H1 (cell line): ENCODE data around the gene MST1R. TPM values are rescaled to one million over a fixed set of nuclear protein-coding genes. Genes with fewer than 3 reads are reported as not detected.

Experiments used
- CTCF ChIA-PET: fragments of 300-600 bp; sonication (Branson Sonifier 250); formaldehyde crosslinking; loops from one replicate; lab custom pipeline; 2021; ENCODE audit not compliant: partially characterized antibody; lab: Charles Lee
- POLR2A ChIA-PET: fragments of 300-600 bp; sonication (Branson Sonifier 250); formaldehyde crosslinking; loops from one replicate; lab custom pipeline; 2021; ENCODE audit warnings: inconsistent platforms; ENCODE audit not compliant: partially characterized antibody; lab: Charles Lee
- DNase-seq, 2 experiments: peaks; one replicate each; pipeline versions ENCODE4 v3.0.0 to v3.0.0-alpha.2; 2010 to 2022; ENCODE audit warnings: low spot score in 2 of 2, low read depth in 1 of 2, mixed read lengths in 1 of 2
- FAIRE-seq: peaks from 2 replicates; lab custom pipeline; 2011; peaks lifted over from hg19 to GRCh38; lab: Jason Lieb, UNC
- H2AFZ ChIP-seq: 2 replicates; pipeline ENCODE4 v1.8.1; 2012; ENCODE audit warnings: low read length, inconsistent platforms
- H2AK5ac ChIP-seq: 2 replicates; pipeline ENCODE4 v1.6.1; 2013; ENCODE audit warnings: low read depth, low read length
- H2BK120ac ChIP-seq: replicated peaks from 2 replicates; pipeline ENCODE3; 2013; ENCODE audit warnings: low read depth, low read length, inconsistent platforms
- H2BK12ac ChIP-seq: 2 replicates; pipeline ENCODE4 v1.6.1; 2013; ENCODE audit warnings: low read depth, low read length
- H2BK15ac ChIP-seq: 2 replicates; pipeline ENCODE4 v1.6.1; 2013; ENCODE audit warnings: low read length
- H2BK20ac ChIP-seq: 2 replicates; pipeline ENCODE4 v1.6.1; 2013; ENCODE audit warnings: low read length
- H2BK5ac ChIP-seq: 2 replicates; pipeline ENCODE4 v1.6.1; 2013; ENCODE audit warnings: low read depth, low read length
- H3K14ac ChIP-seq: 2 replicates; pipeline ENCODE4 v1.6.1; 2013; ENCODE audit warnings: inconsistent platforms; ENCODE audit not compliant: insufficient read length
- H3K18ac ChIP-seq: 2 replicates; pipeline ENCODE4 v1.6.1; 2013; ENCODE audit warnings: low read length; ENCODE audit errors: extremely low read depth
- H3K23ac ChIP-seq: 2 replicates; pipeline ENCODE4 v1.6.1; 2013; ENCODE audit warnings: inconsistent platforms; ENCODE audit not compliant: insufficient read length
- H3K23me2 ChIP-seq: 2 replicates; pipeline ENCODE4 v1.6.1; 2013; ENCODE audit warnings: low read depth, low read length
- H3K27ac ChIP-seq: 2 replicates; pipeline ENCODE4 v1.6.1; 2011; ENCODE audit warnings: low read depth, low read length, inconsistent platforms
- H3K27me3 ChIP-seq, 4 experiments: replicated peaks in 1 of 4; 1 replicate in 1 of 4; 2 replicates in 3 of 4; pipeline versions ENCODE4 v1.6.1 to v1.8.1; 2011 to 2013; ENCODE audit warnings: low read length in 3 of 4, mild to moderate bottlenecking in 3 of 4, inconsistent platforms in 2 of 4, mixed read lengths in 2 of 4, moderate library complexity in 1 of 4; ENCODE audit not compliant: control insufficient read depth in 3 of 4, insufficient read depth in 3 of 4; ENCODE audit errors: extremely low read depth in 1 of 4
- H3K36me3 ChIP-seq, 4 experiments: 2 replicates each; pipeline versions ENCODE4 v1.6.1 to v1.8.1; 2011 to 2013; ENCODE audit warnings: mild to moderate bottlenecking in 4 of 4, low read length in 3 of 4, moderate library complexity in 2 of 4, control low read depth in 1 of 4, inconsistent platforms in 1 of 4; ENCODE audit not compliant: insufficient read depth in 4 of 4, control insufficient read depth in 2 of 4
- H3K4ac ChIP-seq: replicated peaks from 2 replicates; pipeline ENCODE3; 2013; ENCODE audit warnings: low read length, low read depth, mixed read lengths, inconsistent platforms; ENCODE audit not compliant: insufficient read length
- H3K4me1 ChIP-seq, 4 experiments: replicated peaks in 1 of 4; 1 replicate in 1 of 4; 2 replicates in 3 of 4; pipeline versions ENCODE4 v1.6.1 to v1.8.1; 2011 to 2013; ENCODE audit warnings: low read length in 3 of 4, inconsistent platforms in 2 of 4, mixed read lengths in 1 of 4; ENCODE audit not compliant: insufficient read depth in 4 of 4, control insufficient read depth in 3 of 4
- H3K4me2 ChIP-seq, 2 experiments: 2 replicates each; pipeline versions ENCODE4 v1.6.1 to v1.8.1; 2011 to 2013; ENCODE audit warnings: low read depth in 2 of 2, low read length in 2 of 2, control low read depth in 1 of 2, inconsistent platforms in 1 of 2, mild to moderate bottlenecking in 1 of 2; ENCODE audit not compliant: insufficient read depth in 1 of 2
- H3K4me3 ChIP-seq, 4 experiments: fragments of 200-600, 300-600 bp in 1 of 4; sonication (generic), shearing (Covaris generic), sonication (Bioruptor Twin) in 1 of 4; 2 replicates each; pipeline versions ENCODE4 v1.5.1 to v1.8.1; 2011 to 2016; ENCODE audit warnings: low read length in 4 of 4, low read depth in 3 of 4, control low read depth in 2 of 4, inconsistent platforms in 2 of 4, mild to moderate bottlenecking in 2 of 4, mixed read lengths in 1 of 4, moderate library complexity in 1 of 4; ENCODE audit not compliant: insufficient read depth in 2 of 4; ENCODE audit errors: extremely low read depth in 1 of 4
- H3K56ac ChIP-seq: replicated peaks from 2 replicates; pipeline ENCODE3; 2013; ENCODE audit warnings: low read depth, mild to moderate bottlenecking, mixed read lengths, low read length, inconsistent platforms; ENCODE audit not compliant: insufficient read length
- H3K79me1 ChIP-seq: 2 replicates; pipeline ENCODE4 v1.6.1; 2013; ENCODE audit warnings: low read depth, low read length, control low read depth
- H3K79me2 ChIP-seq, 2 experiments: 2 replicates each; pipeline versions ENCODE4 v1.6.1 to v1.8.1; 2012 to 2013; ENCODE audit warnings: low read length in 2 of 2, mild to moderate bottlenecking in 2 of 2, inconsistent platforms in 1 of 2; ENCODE audit not compliant: insufficient read depth in 2 of 2, control insufficient read depth in 1 of 2
- H3K9ac ChIP-seq, 4 experiments: replicated peaks in 1 of 4; 1 replicate in 1 of 4; 2 replicates in 3 of 4; pipeline versions ENCODE4 v1.6.1 to v1.8.1; 2011 to 2013; ENCODE audit warnings: low read depth in 3 of 4, low read length in 3 of 4, control low read depth in 2 of 4, mild to moderate bottlenecking in 2 of 4, moderate library complexity in 2 of 4, inconsistent platforms in 1 of 4; ENCODE audit errors: extremely low read depth in 1 of 4
- H3K9me3 ChIP-seq, 2 experiments: 2 replicates each; pipeline versions ENCODE4 v1.6.1 to v1.8.1; 2012 to 2013; ENCODE audit warnings: mild to moderate bottlenecking in 2 of 2, moderate library complexity in 2 of 2, control low read depth in 1 of 2, inconsistent platforms in 1 of 2, low read depth in 1 of 2, low read length in 1 of 2, mixed read lengths in 1 of 2; ENCODE audit not compliant: insufficient read depth in 2 of 2
- H4K20me1 ChIP-seq, 2 experiments: replicated peaks in 1 of 2; 2 replicates each; pipeline versions ENCODE3 to v1.8.1; 2011 to 2013; ENCODE audit warnings: inconsistent platforms in 2 of 2, low read length in 2 of 2, mild to moderate bottlenecking in 1 of 2; ENCODE audit not compliant: insufficient read depth in 2 of 2, control insufficient read depth in 1 of 2
- H4K5ac ChIP-seq: 2 replicates; pipeline ENCODE4 v1.6.1; 2013; ENCODE audit warnings: low read length, low read depth, mixed read lengths, inconsistent platforms; ENCODE audit not compliant: insufficient read length
- H4K8ac ChIP-seq: 2 replicates; pipeline ENCODE4 v1.8.0; 2013; ENCODE audit warnings: mild to moderate bottlenecking, moderate library complexity, low read length, inconsistent platforms; ENCODE audit not compliant: insufficient read depth; ENCODE audit errors: extremely low read depth
- H4K91ac ChIP-seq: replicated peaks from 2 replicates; pipeline ENCODE3; 2013; ENCODE audit warnings: low read length, mixed read lengths, inconsistent platforms; ENCODE audit not compliant: insufficient read length
- ASH2L ChIP-seq: fragments of 200-600, 300-600 bp; sonication (generic); IDR thresholded peaks from one replicate; pipeline ENCODE4 v1.7.1; 2017; ENCODE audit warnings: low read length
- CBX8 ChIP-seq: fragments of 300-800, 300-1000 bp; sonication (generic); IDR thresholded peaks from 2 replicates; pipeline ENCODE4 v1.7.1; 2016; ENCODE audit warnings: low read depth, low read length, borderline replicate concordance
- WGBS, 2 experiments: shearing (Covaris generic) in 1 of 2; methylation state at CpG; one replicate each; pipeline versions ENCODE4 v1.1.6 to v1.1.7; 2013 to 2015; ENCODE audit warnings: low lambda C conversion rate in 2 of 2, mixed read lengths in 2 of 2, inconsistent platforms in 1 of 2, low coverage in 1 of 2, missing lambda C conversion rate in 1 of 2; ENCODE audit not compliant: insufficient replicate concordance in 2 of 2, insufficient coverage in 1 of 2, insufficient read length in 1 of 2; ENCODE audit errors: extremely low coverage in 1 of 2, missing lambda C conversion rate in 1 of 2; 5-methylcytosine and 5-hydroxymethylcytosine counted together
- polyA plus RNA-seq, 7 experiments: library from polyadenylated mRNA; depleted of rRNA in 3 of 7; stranded (reverse) in 5 of 7; unstranded in 2 of 7; fragments of >200 nt in 5 of 7; fragments of 200-250 nt in 2 of 7; gene quantifications; 1 replicate in 5 of 7; 2 replicates in 1 of 7; 4 replicates in 1 of 7; pipeline versions ENCODE4 v1.2.1 to v1.2.3, GENCODE V29; 2011 to 2013; ENCODE audit warnings: missing spikeins in 2 of 7, mixed read lengths in 2 of 7
- total RNA-seq: library from RNA; stranded (reverse); fragmentation: NEBNext Ultra II Directional; extraction: Animal tissue kit (Norgen Biotek cat#: 25700); gene quantifications from 2 replicates; pipeline ENCODE4 v1.2.1, GENCODE V29; 2021

The MST1R gene
- total and polyA plus RNA-seq, 2 of the 8 experiments (the other 6 are each of a cell fraction or from before 2014, with no cell fraction given), result 4.8 to 7.6 TPM

DNA sequence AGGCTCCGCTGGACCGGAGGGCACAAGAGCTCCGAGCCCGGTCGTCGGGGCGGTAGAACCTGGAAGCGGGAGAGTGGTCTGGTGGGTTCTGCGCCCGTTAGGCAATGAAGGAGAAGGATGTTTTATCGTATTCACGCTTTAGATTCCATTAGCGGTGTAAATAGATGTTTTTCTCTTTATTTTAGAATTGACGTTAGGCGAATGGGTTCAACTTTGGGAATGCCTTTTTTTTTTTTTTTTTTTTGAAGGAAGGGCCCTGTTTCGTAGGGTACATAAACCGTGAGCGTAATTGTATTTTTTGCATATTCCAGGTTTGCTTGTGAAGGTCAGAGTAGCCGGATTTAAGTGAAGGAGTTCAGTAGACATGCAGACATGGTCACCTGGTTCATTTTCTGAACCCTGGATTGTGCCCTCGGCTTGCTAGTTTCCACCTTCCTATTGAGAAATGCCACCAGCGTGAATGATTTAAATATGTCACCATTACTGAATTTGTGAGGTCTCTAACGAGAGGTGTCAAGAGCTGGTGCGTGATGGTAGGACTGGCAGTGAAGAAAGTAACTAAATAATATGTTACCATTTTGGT lies 37.1 kb upstream of the MST1R start:
- Histone ChIP-seq H2BK5ac (peak overlapping the region; percentile 94; the same call in 1 of the 2 replicates), H3K79me1 (peaks cover 5% of the 10 kb centered on the region; the same call in 1 of the 2 replicates), H2BK120ac (no peak overlapping the region), H2AFZ (0 out of 2 replicates have a peak overlapping the region, but pooled peaks have one; percentile 8), H4K8ac (0 out of 2 replicates have a peak overlapping the region, but pooled peaks have one; percentile 8), H3K23ac (no peak overlapping the region), H3K27ac (no peak overlapping the region), H3K9me3 (no peaks in the 10 kb centered on the region)
- ChIA-PET CTCF (interaction anchor here (1.0 to 2.2 kb wide), 6 partner anchors 10 to 241 kb away, joined by 3 to 21 read pairs (median 4); partner anchors contain the start of genes INKA1 and MON1A), POLR2A (interaction anchor here (0.6 to 3.2 kb wide), 14 partner anchors 7 to 1497 kb away, joined by 3 to 32 read pairs (median 4); partner anchors contain the start of gene MON1A)
- peak; percentile 1 for TF ChIP-seq ASH2L
- no peak for TF ChIP-seq CBX8
- TF ChIP-seq, all 59 proteins: peak for 1
- H2BK15ac ChIP-seq, result no peak overlapping the region
- H4K20me1 ChIP-seq, result peaks cover 2 to 9% of the 10 kb centered on the region in 2 experiments
- WGBS, 2 experiments, result 22% methylated on average over 16 of the region's 23 CpGs; no CpG with 5 or more reads in 1 of the 2 experiments
- H3K36me3 ChIP-seq, result 0 out of 8 replicates have a peak, but pooled peaks cover 0 to under 1% (median 0%) of the 10 kb centered on the region in 4 experiments
- H3K56ac ChIP-seq, result peak overlapping the region; percentile 62
- H4K5ac ChIP-seq, result peak overlapping the region; percentile 78
- no peak overlapping the region for H2BK20ac ChIP-seq
- no peaks in the 10 kb centered on the region for H3K23me2 ChIP-seq
- H3K18ac ChIP-seq, result no peak overlapping the region
- FAIRE-seq (no peak), DNase-seq (no peak)
- H3K4me3 ChIP-seq, result peak overlapping the region; percentile 97 to 100 (median 98)
- no peak overlapping the region for H4K91ac ChIP-seq
- no peak overlapping the region for H3K4ac ChIP-seq
- no peak overlapping the region for H2AK5ac ChIP-seq
- no peak overlapping the region for H2BK12ac ChIP-seq
- peaks cover 0 to 4% (median 0%) of the 10 kb centered on the region in 4 experiments; a peak in 2 of 7 replicates for H3K4me1 ChIP-seq
- H3K14ac ChIP-seq, result no peak overlapping the region
- H3K9ac ChIP-seq, result peak overlapping the region in 3 of 4 experiments; percentile 78 to 90 (median 82); a peak in 6 of 7 replicates
- peak overlapping the region; percentile 83 to 97 for H3K4me2 ChIP-seq
- H3K27me3 ChIP-seq, result no peaks in the 10 kb centered on the region
- H3K79me2 ChIP-seq, result peaks cover 26 to 52% of the 10 kb centered on the region in 2 experiments
